HG02571 (cell line): ENCODE results near the gene CSTA.

Experiments
- ATAC-seq: cut with Tn5 transposase; IDR thresholded peaks from one replicate; pipeline ENCODE4 v1.9.1; 2021; ENCODE audit warnings: mild to moderate bottlenecking, moderate library complexity; ENCODE audit not compliant: unreplicated experiment

Gene CSTA

GRCh38 chr3:122324871-122325323, at the start of gene CSTA:
TSS of gene CSTA (plus strand) at chr3:122325248. CDS start at chr3:122325293, 45 bp downstream.
- no peak for ATAC-seq

- ATAC-seq: no peak
These were observed 43.2 kb upstream of the CSTA start for GRCh38 chr3:122281891-122282290.

- ATAC-seq: no peak
These were observed 41.1 kb upstream of the CSTA start for GRCh38 chr3:122283796-122284445.

DNA sequence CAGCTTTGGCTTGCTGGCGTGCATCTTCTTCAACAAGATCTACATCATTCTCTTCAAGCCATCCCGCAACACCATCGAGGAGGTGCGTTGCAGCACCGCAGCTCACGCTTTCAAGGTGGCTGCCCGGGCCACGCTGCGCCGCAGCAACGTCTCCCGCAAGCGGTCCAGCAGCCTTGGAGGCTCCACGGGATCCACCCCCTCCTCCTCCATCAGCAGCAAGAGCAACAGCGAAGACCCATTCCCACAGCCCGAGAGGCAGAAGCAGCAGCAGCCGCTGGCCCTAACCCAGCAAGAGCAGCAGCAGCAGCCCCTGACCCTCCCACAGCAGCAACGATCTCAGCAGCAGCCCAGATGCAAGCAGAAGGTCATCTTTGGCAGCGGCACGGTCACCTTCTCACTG, 40.6 kb upstream of the CSTA start:
- ATAC-seq: no peak

GRCh38 chr3:122294359-122294758, 30.7 kb upstream of the CSTA start:
- no peak for ATAC-seq

- ATAC-seq: no peak
These were observed 29.6 kb upstream of the CSTA start for GRCh38 chr3:122295266-122296062.

DNA sequence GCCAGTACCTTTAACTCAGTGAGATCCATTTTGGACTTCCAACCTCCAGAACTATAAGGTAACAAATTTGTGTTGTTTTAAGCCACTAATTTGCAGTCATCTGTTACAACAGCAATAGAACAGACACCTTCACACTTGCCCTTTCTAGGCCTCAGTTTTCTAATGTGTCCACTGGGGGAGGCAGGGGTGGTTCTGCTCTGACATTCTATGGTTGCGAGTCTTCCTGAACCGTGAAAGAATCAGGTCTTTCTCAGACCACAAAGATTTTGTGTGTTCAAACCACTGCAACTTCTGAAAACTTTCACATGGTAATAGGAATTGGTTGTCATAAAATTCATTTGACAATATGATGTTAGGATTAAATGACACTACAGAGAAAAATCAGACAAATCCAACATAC, 26.8 kb upstream of the CSTA start:
- no peak for ATAC-seq

DNA sequence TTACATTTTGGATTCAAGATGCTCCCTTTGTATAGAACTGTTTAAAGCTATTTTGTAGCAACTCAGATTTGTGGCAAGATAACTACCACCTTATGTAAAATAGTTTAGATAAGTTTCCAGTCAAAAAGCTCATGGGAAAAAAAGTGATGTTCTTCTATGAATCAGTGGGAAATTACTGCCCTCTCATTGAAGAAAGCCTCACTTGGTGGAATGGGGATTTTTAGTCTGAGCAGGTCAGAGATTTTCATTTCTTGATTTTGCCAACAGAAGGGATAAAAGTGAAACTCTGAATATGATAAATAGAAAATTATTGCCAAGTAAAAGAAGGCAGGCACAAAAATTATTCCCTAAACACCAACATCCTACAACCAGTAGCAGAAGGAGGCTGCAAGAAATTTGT, 25.8 kb upstream of the CSTA start:
- ATAC-seq: no peak

DNA sequence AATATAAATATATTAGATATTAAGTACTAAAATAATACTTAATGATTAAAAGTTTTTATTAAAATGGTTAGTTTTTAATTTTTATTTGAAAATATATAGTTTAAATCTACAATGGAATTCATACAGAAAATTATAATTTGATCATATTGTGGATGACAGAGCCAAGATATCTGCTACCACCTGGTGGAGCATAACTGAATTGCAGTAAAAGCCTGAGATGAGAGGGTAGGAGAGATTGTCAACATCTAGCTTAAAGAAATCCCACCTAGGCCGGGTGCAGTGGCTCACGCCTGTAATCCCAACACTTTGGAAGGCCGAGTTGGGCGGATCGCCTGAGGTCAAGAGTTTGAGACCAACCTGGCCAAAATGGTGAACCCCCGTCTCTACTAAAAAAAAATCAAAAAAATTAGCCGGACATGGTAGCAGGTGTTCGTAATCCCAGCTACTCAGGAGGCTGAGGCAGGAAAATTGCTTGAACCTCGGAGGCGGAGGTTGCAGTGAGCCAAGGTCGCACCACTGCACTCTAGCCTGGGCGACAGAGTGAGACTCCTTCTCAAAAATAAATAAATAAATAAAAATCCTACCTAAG, 25.1 kb upstream of the CSTA start:
- no peak for ATAC-seq

- no peak for ATAC-seq
These were observed 24.0 kb upstream of the CSTA start for GRCh38 chr3:122301063-122301462.

DNA sequence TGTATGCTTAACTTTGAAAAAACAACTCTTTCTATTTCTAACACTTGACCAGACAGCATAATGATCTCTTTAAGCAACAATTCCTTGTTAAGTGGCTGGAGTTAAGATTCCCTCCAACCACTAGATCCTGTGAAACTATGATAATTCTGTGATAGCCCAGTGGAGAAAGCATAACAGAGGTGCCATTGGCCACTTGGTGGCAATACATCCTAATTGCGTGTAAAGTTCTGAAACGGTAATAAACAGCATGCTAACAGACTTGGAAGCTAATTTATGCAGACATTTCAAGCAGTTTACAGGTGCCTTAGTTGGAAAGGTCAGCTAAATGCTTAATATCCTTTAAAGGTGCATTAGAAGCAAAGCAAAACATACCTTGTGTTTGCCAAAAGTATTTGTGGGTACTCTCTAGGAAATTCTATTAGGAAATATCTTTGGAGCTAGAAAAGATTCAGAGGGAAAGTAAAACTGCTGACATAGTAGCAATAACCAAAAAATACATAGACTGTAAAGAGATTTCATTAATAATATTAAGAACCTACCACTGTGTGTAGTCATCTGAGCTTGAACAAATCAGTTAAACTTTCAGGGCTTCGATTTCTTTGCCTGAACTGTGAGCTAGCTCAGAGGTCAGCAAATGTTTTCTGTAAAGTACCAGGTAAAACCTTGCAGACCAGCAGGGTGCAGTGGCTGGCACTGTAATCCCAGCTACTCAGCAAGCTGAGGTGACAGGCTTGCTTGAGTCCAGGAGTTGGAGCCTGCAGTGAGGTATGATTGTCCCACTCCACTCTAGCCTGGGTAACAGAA, 19.0 kb upstream of the CSTA start:
- ATAC-seq: no peak

DNA sequence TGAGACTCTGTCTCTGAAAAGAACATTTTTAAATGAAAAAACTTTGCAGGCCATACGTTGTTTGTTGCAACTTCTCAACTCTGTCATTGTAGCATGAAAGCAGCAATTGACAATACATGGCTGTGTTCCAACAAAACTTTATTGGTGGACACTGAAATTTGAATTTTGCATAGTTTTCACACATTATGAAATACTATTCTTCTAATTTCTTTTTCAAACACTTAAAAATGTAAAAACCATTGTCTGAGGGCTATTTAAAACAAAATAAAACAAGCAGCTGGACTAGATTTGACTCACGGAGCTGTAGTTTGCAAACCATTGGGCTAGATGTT, 18.5 kb upstream of the CSTA start:
- no peak for ATAC-seq

DNA sequence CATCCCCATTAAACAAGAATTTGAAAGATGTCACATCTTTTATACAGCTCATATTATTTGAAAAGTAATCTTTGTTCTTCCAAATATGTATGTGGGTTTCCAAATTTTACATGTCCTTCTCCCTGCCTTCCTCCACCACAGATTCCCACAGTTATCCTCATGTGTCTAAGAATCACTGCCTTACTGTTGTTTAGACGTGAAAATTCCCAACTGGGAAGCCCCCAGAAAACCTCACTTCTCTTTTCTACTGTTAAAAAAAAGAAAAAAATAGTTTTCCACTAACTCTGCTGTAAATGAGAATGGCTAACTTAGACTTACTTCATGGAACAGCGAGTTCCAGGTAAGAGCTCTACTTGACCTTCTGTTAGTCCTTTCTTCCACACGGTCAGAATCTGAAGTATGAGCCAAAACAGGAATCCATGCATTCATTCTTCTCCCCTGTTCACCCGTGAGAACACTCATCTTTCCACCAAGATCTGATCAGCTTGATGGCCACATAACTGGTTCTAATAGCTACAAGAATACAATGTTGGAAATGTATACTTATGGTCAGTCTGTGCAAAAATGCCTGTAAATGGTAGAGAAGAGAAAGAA, 17.9 kb upstream of the CSTA start:
- no peak for ATAC-seq

DNA sequence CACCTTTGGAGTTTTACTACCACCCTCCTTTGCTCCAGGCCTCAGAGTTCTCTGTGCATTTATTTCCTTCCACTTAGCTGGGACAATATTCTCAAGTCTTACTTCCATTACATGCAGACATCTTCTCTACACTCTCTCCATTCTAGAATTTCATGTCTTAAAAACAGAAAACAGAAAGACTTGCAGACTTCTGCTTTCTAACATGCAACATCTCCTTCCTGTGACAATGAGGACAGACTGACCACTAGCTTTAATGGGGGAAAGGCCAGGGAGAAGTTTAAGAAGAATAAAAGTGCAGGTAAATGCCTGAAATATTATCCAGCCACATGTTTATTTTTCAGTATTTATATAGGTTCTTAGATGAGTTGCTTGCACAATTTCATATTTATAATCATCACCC, 17.1 kb upstream of the CSTA start:
- no peak for ATAC-seq

DNA sequence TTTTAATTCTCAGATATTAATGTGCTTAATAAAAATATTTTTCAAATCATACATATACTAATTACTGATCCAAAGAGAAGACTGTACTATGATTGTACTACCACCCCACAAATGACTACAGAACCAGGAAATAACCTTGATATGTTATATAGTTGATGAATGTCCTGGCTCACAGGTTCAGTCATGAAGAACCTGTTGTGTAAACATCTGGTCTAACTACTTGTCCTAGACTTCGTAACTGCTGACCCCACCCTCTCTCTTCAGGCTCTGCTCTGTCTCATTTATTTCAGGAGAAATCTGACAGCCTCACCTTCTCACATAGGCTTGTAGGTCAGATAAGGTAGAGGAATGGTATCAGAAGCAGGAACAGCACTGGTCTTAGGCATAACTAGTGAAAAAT, 14.7 kb upstream of the CSTA start:
- ATAC-seq: no peak

DNA sequence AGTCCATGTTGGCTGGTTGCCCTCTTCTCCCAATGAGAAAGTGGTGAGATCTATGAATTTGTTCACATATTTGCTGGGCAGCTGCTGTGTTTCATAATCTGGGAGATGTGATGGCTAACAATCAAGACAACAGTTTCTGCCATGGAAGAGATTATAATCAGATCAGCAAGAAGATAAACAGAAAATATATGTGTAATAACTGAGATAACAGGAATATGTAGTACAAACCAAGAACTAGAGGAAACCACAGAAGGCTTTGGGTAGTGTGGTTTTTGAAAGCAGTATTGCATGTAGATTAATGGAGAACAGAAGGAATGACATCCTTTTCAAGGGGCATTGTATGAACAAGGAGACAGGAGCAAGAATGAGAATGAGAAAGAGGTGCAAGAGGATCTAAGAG, 12.2 kb upstream of the CSTA start:
- no peak for ATAC-seq

GRCh38 chr3:122313281-122313680, 11.8 kb upstream of the CSTA start:
- ATAC-seq: no peak

- no peak for ATAC-seq
These were observed 10.7 kb upstream of the CSTA start for GRCh38 chr3:122314228-122314876.

DNA sequence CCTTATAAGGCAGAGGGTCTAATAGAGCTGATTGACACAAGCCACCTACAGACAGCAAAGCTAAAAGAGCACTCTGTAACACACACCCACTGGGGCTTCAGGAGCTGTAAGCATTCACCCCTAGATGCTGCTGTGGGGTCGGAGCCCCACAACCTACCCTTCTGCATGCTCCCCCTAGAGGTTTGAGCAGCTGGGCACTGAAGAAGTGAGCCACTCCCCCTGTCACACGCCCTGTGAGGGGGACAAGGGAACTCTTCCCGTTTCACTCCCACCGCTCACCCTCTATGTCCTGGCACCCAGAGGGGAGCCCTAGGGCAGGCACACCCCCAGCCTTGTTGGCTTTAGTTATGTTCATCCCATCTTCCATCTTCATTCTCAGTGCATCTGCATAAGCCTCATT, 9.4 kb upstream of the CSTA start:
- ATAC-seq: no peak

GRCh38 chr3:122316368-122316767, 8.7 kb upstream of the CSTA start:
- ATAC-seq: no peak

GRCh38 chr3:122318620-122319019, 6.4 kb upstream of the CSTA start:
- no peak for ATAC-seq
